ENCODE data around the gene ZNF219.

ZNF219 gene

GRCh38 chr14:21098076-21098891, at the start of gene ZNF219:
Gene ZNF219 (minus strand): TSS chr14:21098655. CDS start chr14:21093591, 5,064 bp downstream.
- no peak for DNase-seq (ENCODE audit: low read depth)

DNA sequence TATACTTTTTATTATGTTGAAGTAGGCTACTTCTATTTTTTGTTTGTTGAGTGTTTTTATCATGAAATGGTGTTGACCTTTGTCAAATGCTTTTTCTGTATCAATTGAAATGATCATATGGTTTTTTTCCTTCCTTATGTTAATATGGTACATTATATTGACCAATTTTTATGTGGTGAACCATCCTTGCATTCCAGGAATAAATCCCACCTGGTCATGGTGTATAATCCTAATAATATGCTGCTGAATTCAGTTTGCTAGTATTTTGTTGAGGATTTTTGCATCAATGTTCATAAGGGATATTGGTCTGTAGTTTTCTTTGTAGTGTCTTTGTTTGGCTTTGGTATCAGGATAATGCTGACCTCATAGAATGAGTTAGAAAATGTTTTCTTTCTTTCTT, 47.0 kb upstream of the ZNF219 start:
- DNase-seq (ENCODE audit: low read depth) = no peak

DNA sequence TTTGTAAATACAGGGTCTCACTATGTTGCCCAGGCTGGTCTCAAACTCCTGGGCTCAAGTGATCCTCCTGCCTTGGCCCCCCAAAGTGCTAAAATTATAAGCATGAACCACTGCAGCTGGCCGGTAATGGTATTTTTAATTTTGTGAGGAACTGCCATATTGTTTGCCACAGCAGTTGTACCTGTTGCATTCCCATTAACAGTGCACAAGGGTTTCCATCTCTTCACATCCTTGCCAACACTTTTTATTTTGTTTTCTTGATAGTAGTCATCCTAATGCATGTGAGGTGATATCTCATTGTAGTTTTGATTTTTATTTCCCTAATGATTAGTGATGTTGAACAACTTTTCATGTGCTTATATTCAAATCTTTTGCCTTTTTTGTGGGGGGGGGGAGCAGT, 43.9 kb upstream of the ZNF219 start:
- no peak for DNase-seq (ENCODE audit: low read depth)

GRCh38 chr14:21136024-21136423, 37.6 kb upstream of the ZNF219 start:
- no peak for DNase-seq (ENCODE audit: low read depth)

GRCh38 chr14:21133901-21134300, 35.4 kb upstream of the ZNF219 start:
- no peak for DNase-seq (ENCODE audit: low read depth)

DNA sequence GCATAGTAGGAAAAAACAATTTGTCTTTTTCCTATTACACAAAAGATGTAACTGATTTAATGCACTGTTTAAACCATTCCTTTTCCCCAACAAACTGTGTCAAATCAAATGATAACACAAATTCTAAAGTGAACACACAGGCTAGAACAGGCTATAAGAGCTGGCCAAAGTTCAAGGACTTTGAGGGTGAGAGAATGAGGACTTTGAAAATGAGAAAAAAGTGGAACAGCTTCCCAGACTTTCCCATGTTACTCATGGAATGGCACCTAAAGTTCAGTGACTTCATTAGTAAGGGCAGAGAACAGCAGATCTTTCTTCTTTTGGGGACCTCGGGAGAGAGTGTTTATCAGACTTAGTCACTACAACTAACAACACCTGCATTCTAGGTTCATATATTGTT, 25.0 kb upstream of the ZNF219 start:
- DNase-seq (ENCODE audit: low read depth) = no peak

- DNase-seq (ENCODE audit: low read depth) = no peak
These were observed 22.7 kb upstream of the ZNF219 start for GRCh38 chr14:21121122-21121521.

DNA sequence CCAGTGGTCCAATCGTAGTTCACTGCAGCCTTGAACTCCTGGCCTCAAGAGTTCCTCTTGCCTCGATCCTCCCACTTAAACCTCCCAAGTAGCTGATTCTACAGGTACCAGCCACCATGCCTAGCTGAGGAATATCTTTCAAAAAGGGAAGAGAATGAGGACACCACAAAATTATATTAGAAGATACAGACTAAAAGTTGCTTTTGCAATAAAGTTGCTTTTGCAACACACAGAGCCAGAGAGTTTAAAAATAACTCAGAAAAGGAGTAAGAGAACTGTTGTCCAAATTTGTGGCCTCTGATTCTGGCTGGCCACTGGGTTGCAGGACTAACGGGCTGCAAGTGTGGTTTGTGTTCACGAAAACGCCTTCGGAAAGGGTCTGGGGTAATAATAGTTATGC, 22.2 kb upstream of the ZNF219 start:
- no peak for DNase-seq (ENCODE audit: low read depth)

DNA sequence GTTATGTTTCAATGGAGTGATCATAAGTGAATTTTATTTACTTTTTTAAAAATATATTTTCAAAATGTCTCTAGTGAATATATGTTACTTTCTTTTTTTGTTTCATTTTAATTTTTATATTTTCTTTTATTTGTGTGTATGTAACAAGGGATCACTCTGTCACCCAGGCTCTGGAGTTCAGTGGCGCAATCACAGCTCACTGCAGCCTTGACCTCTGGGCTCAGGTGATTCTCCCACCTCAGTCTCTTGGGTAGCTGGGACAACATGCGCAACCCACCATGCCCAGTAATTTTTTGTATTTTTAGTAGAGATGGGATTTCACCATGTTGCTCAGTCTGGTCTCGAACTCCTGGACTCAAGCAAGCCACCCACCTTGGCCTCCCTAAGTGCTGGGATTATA, 20.5 kb upstream of the ZNF219 start:
- DNase-seq (ENCODE audit: low read depth) = no peak

GRCh38 chr14:21113369-21113768, 14.9 kb upstream of the ZNF219 start:
- no peak for DNase-seq (ENCODE audit: low read depth)

DNA sequence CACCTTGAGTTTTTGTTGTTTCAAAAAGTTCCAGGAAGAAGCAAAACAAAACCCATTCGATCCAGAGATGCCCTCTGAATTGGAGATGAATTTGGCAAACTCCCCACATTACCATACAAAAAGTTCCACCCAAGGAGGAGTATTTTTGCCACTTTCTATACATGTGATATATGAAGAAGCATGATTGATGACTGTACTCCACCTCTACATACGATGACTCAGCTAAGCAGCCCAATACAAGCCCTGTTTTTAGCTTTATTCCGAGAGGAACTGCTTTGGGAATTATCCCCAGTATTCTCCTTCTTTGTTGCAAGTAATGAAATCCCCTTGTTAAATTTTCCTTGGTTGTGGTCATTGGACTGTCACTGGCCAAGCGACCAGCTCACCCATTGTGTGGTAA, 13.8 kb upstream of the ZNF219 start:
- no peak for DNase-seq (ENCODE audit: low read depth)

DNA sequence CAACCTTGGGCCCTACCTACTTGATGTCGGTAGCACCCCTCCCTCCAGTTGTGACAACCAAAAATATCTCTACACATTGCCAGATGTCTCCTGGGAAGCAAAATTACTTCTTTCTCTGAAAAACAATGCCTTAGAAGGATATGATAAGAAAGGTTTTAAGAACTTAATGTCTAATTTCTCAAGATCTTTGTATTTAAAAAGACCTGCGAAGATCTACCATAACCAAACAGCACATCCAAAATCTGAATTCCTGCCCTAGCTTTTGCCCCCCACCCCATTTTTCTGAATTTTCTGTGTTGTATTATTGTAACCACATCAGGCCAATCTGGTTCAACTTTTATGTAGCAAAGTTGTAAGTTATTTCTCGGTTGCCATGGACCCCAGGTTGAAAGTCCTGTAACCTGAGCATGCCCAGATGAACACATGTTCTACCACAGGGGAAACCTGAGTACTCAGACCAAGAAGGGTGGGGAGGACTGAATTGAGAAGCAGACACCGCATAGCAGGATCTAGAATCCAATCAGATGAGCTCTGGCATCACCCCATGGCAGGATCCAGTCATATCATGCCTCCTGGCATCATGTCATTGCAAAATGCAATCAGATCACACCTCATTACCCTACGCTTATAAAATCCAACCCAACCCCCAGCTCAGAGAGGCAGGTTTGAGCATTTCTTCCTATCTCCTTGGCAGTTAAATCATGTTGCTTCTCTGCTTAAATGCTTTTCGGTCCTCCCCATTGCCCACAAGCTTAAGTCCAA, 11.1 kb upstream of the ZNF219 start:
- DNase-seq (ENCODE audit: low read depth) = no peak

GRCh38 chr14:21108791-21109190, 10.3 kb upstream of the ZNF219 start:
- no peak for DNase-seq (ENCODE audit: low read depth)

- DNase-seq (ENCODE audit: low read depth) = no peak
These were observed 8.9 kb upstream of the ZNF219 start for GRCh38 chr14:21107283-21107800.

DNA sequence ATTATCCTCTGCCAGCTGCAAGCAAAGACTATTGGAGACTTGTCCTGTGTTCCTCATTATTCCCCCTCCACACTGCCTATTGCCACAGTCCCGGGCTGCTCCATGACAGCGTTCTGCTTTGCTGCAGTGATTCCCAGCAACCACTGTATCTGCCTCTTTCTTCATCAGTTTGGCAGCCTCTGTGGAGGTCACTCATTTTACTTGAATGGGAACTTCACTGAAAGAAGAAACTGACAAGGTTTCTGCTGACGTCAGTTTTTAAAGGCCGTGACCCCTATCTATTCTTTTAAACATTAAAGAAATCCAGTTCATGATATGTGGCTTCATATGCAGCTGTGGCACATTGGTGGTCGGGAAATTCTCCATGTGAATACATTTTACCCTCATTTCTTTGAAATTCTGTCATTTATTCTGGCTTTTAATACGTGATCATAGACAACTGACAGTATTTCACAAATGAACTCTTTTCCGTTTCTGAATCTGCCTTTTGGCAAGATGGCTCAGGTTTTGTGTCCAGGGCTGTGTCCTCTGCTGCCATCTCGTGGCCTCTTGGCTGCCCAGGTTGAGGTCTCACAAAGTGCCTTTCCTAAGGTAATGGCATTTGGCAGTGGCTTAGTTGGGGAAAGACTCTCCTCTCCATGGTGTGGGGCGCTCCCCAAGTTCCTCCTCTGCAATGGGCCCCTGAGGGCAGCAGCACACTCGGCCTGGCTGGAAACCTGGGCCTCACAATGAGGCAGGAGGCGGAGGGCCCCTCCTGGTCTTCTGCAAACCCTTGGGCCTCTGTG, 8.2 kb upstream of the ZNF219 start:
- DNase-seq (ENCODE audit: low read depth) = peak; percentile 34

DNA sequence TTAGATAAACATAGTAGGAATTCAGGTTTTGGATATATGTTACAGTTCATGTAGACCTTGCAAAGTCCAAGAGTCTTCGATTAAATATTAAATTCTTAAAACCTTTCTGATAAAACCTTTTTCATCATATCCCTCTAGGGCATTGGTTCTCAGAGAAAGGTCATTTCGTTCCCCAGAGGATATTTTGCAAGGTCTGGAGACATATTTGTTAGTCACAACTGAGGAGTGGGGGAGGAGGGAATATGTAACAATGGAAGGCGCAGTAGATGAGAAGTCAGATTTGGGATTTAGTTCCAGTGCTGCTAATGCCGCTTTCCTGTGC, 7.7 kb upstream of the ZNF219 start:
- no peak for DNase-seq (ENCODE audit: low read depth)

DNA sequence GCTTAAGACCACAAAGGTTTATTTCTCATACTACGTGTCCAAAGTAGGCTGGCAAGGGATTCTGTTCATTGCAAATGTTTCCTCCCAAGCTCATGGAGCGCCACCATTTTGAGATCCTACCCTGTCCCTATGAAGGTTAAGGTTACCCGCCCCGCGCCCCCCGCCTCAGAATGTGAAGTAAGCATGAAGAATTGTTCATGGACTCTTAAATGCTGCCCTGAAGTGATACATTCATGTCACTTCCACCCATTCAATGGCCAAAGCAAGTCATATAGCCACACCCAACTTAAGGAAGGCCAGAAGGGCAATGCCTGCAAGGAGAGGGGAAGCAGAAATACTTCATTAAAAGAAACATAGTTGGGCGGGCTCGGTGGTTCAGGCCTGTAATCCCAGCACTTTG, 6.6 kb upstream of the ZNF219 start:
- DNase-seq (ENCODE audit: low read depth) = no peak

GRCh38 chr14:21104448-21105060, 6.1 kb upstream of the ZNF219 start:
- DNase-seq (ENCODE audit: low read depth) = no peak

DNA sequence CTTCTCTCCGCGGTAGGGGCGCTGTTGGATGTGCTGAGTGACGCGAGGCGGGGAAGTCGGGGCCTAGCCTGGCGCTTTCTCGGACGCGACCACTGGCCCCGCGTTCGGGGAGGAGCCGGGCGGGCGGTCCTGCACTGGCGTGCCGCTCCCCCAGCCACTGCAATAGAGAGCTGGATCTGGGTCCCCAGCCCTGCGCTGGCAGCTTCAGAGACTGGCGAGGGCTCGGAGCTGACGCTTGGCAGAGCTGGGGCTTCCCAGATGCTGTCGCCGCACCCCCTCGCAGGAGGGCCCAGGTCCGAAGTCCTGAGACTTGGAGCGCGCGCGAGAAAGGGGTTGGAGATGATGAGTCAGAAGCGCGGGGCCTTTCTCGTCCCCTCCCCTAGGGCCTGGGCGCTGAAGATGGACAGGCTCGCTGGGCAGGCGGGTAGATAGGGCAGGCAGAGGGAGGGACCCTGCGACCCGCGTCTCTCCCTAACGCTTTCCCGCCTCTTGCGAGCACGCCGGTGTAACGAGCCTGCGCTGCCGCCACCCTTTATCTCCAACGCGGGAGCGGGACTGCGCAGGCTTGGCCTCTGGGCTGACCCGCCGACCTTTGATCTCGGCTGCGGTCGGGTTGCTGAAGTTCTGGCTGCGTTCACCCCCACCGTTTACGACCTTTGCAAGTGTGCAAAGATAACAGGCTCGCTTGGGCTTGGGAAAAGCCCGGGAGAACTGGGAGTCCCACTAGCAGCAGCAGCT, 5.4 kb upstream of the ZNF219 start:
- peak; percentile 73 for DNase-seq (ENCODE audit: low read depth)

DNA sequence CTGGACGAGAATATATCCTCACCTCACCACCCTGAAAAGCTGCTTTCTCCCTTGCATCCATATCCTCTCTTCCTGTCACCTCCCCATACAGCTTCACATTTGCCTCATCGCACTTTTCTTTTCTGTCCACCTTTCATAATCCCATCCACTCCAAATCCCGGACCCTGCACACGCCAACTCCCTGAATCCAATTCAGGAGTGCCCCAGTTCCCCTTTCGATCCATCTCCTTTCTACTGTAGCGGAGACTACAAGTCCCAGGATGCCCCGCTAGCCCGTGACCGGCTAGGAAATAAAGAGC, 4.9 kb upstream of the ZNF219 start:
- DNase-seq (ENCODE audit: low read depth) = no peak

GRCh38 chr14:21102521-21103410, 4.3 kb upstream of the ZNF219 start:
- no peak for DNase-seq (ENCODE audit: low read depth)
